Head of caudate nucleus (tissue), 42 donors: ENCODE results near the gene MGLL.

Experiments
- DNase-seq, 42 donors: peaks; one replicate each; pipeline versions ENCODE4 v3.0.0 to v3.0.0-alpha.2; 2020 to 2021; ENCODE audit warnings: mixed read lengths in 7 of 42
- intact Hi-C: fragments of 100-400 bp; cut with DNase I; formaldehyde crosslinking; loops from one replicate; pipeline ENCODE4 v1.15.0; 2022

Gene MGLL

GRCh38 chr3:127815641-127816605, 6.4 kb downstream of the MGLL start:
- DNase-seq, result no peak
- intact Hi-C loops, result no loop called here

- intact Hi-C loops, result no loop called here
Measured at GRCh38 chr3:127815001-127815400, 7.3 kb downstream of the MGLL start.

GRCh38 chr3:127814325-127814781, 8.0 kb downstream of the MGLL start:
- DNase-seq, result no peak
- intact Hi-C loops, result no loop called here

More at GRCh38 chr3:127815001-127815400, 7.3 kb downstream of the MGLL start:
- no peak for DNase-seq

DNA sequence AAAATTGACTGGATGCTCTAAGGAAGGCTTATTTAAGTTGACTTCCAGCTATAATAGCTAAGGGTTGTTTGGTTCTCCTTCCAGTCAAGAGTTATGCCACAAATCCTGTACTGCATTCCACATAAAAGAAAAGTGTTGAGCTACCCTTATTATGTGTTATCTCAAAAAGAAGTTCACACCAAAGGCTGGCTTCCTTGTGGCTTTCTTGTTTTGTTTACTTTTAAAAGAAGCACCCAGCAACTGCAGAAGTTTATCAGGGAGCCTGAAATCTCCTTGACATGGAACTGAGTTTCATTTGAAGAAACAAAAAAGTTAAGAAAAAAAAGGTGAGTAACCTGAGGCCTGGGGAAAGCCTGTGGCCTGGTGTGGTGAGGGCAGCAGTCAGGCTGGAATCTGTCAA, 10.2 kb downstream of the MGLL start:
- DNase-seq, result no peak
- intact Hi-C loops, result no loop called here

GRCh38 chr3:127811717-127812116, 10.6 kb downstream of the MGLL start:
- intact Hi-C loops, result no loop called here
- DNase-seq, result no peak

DNA sequence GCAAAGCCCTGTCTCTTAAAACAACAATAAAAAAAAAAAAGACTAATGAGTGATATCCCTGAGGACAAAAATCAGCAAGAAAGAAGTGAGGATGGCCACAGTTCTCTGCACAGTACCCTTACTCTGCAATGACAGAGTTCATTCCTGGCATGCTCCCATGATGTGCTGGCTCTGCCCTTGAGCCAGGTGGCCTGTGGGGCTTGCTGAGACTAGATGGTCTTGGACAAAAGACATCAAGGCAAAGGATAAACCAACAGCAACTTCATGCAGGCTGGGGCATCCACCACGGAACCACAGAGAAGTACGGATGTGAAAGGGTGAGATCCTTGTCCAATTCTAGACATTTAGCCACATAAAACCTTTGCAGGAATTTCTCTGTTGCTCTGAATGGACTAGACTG, 12.7 kb downstream of the MGLL start:
- DNase-seq, result peak in 1 of 42 donors; percentile 32
- intact Hi-C loops, result no loop called here

GRCh38 chr3:127809211-127809610, 13.1 kb downstream of the MGLL start:
- intact Hi-C loops, result no loop called here
- no peak for DNase-seq

- DNase-seq, result no peak
- intact Hi-C loops, result no loop called here
Measured at GRCh38 chr3:127808197-127808596, 14.1 kb downstream of the MGLL start.

- DNase-seq, result peak in 4 of 42 donors; percentile 4 to 36 (median 28)
- intact Hi-C loops, result no loop called here
Measured at GRCh38 chr3:127805026-127805753, 17.1 kb downstream of the MGLL start.

- peak in 3 of 42 donors; percentile 8 to 38 (median 14) for DNase-seq
- intact Hi-C loops, result no loop called here
Measured at GRCh38 chr3:127804141-127804540, 18.2 kb downstream of the MGLL start.

DNA sequence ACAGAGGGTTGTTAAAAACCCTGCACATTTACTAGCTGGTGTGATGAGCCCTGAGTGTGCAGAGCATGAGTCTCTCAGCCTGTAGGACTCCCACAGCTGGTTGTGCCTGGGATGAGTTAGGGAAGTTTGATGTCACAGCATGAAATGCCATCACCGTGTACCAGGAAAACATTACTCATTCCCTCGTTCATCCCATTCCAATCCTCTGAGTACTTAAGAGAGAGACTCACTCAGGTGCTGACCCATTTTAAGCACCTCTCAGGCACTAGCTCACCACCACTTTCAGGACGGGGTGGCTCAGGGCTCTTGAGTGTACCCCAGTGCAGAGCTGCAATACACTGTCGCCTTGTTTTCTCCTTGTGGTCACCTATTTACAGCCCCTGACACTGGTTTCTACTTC, 18.7 kb downstream of the MGLL start:
- intact Hi-C loops, result no loop called here
- peak in 19 of 42 donors; percentile 5 to 77 (median 49) for DNase-seq

DNA sequence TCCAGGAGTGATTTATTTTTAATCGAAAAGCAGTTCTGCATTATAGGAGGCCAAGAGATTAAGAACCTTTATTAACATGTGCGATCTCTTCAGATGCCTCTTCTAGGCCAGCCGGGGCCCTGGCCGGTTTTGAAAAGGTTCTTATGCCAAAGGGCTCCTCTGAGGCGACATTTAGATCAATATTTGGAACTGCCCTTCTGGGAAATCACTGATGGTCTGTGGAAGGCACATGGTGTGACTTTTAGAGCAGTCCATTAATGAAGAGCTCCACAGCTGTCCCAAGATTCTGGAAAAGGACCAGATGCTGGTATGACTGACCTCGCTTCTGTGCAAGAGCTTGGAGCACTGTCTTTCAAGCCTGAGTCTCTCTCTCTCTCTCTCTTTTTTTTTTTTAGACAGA, 19.7 kb downstream of the MGLL start:
- intact Hi-C loops, result no loop called here
- DNase-seq, result peak in 4 of 42 donors; percentile 4 to 40 (median 31)

DNA sequence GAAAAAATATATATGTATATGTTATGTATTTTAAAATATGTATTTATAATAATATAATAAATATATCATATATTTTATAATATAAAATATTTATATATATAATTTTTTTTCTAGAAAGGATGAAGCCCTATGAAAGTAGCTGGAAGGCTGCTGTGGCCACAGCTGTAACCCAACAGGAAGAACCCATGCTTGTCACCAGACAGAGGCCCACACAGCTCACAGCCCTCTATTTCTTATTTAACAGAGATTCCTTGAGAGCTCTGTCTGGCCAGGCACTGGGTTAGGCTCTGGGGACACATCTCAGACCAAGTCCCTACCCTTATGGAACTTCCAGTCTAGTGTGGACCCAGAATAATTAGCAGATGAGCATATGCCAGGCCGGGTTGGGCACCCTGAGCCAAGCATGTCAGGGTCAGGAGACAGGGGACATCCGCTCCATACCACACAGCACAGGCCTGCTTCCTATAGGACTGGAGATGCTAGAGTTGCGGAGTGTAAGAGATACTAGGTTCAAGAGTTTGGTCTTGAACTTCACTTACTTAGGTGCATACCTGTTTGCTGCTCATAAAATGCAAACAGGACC, 20.5 kb downstream of the MGLL start:
- no peak for DNase-seq
- intact Hi-C loops, result no loop called here

DNA sequence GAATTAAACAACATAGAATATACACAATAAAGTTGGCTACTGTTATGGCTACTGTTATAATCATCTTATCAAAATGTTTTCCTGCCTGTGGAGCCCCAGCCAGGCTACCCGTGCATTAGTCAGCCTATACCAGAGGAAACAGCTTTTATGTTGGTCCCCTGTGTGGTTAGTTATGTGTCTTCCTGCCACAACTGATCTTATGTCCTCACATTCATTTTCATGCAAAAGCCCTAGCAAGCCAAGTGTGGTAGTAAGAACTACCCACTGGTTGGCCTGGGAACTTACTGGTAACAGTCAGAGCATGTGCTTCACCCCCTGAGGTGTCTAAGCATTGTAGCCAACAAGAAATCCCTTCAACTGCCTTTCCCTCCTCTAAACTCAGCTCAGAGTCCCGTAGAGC, 21.8 kb downstream of the MGLL start:
- intact Hi-C loops, result no loop called here

GRCh38 chr3:127799476-127800222, 22.7 kb downstream of the MGLL start:
- DNase-seq, result peak in 1 of 42 donors; percentile 33
- intact Hi-C loops, result no loop called here

More for the DNA sequence above, 21.8 kb downstream of the MGLL start:
- DNase-seq, result no peak

DNA sequence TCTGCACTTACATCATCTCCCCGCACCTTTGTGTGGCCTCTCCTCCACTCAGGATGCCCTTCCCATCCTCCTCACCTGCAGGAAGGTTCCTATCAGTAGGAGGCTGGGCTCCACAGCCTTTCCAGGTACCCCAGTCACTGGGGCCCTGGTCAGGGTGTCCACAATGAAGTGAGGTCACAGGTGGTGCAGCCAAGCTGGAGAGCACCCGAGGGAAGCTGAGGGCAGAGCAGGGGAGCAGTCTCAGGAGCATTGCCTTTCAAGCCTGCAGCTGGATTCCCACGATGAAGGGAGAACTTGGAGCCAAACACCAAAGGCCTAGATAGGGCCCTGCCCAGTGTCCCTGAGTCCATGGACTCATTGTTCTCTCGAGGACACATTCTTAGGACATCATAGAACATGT, 23.6 kb downstream of the MGLL start:
- DNase-seq, result peak in 1 of 42 donors; percentile 20
- intact Hi-C loops, result no loop called here

DNA sequence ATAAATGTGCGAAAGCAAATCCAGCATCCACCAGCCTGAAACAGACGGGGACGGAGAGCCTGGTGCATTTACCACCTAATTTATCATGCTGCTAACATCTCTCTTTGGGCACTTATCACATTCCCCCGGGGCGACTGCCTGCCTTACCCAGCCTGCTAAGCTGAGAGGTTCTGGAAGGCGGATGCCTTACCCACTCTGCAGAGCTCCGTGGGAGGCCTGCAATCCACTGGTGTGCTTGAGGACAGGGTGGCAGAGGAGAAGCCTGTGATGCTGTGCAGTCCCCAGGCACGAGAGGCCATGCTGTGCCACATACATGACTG, 25.5 kb downstream of the MGLL start:
- DNase-seq, result peak in 14 of 42 donors; percentile 14 to 62 (median 43)
- intact Hi-C loops, result no loop called here

GRCh38 chr3:127796045-127796830, 26.1 kb downstream of the MGLL start:
- intact Hi-C loops, result no loop called here
- DNase-seq, result no peak
